ENCODE measurements around the gene PATJ. TPM values are rescaled to one million over a fixed set of nuclear protein-coding genes. Genes with fewer than 3 reads are reported as not detected.

PATJ gene
- total and polyA plus RNA-seq, 3 donors from 2014 or later = 12.9 to 44.5 (median 21.6) TPM

DNA sequence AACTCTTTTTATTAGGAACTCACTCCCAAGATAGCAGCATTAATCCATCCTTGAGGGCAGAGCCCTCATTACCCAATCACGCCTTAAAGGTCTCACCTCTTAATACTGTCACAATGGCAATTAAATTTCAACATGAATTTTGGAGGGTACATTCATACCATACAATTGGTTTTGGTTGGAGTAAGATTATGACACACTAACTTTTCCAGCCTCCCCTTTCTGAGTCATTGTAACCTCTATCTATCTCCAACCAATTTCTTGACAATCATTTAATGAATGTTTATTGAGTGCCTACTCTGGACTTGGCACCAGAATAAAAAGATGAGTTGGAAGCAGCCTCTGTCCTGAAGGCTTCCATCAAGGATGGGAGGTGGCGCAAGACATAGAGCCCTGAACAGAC is 358.2 kb downstream of the PATJ start:
- no peak overlapping the region for H3K4me3 ChIP-seq
- H3K4me1 ChIP-seq = no peaks in the 10 kb centered on the region
- no peaks in the 10 kb centered on the region for H3K9me3 ChIP-seq
- no peaks in the 10 kb centered on the region for H3K27me3 ChIP-seq
- no peak for TF ChIP-seq POLR2A (IDR thresholded peaks at IDR 0.05)
- TF ChIP-seq, protein P1, sequence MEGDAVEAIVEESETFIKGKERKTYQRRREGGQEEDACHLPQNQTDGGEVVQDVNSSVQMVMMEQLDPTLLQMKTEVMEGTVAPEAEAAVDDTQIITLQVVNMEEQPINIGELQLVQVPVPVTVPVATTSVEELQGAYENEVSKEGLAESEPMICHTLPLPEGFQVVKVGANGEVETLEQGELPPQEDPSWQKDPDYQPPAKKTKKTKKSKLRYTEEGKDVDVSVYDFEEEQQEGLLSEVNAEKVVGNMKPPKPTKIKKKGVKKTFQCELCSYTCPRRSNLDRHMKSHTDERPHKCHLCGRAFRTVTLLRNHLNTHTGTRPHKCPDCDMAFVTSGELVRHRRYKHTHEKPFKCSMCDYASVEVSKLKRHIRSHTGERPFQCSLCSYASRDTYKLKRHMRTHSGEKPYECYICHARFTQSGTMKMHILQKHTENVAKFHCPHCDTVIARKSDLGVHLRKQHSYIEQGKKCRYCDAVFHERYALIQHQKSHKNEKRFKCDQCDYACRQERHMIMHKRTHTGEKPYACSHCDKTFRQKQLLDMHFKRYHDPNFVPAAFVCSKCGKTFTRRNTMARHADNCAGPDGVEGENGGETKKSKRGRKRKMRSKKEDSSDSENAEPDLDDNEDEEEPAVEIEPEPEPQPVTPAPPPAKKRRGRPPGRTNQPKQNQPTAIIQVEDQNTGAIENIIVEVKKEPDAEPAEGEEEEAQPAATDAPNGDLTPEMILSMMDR (IDR thresholded peaks at IDR 0.05) = no peak
- no peak for DNase-seq
- H3K36me3 ChIP-seq (ENCODE audit: low read depth, missing control alignments) = no peaks in the 10 kb centered on the region
- intact Hi-C loops (cut with DNase I; ENCODE audit: low total_unique reads) = no loop called here
- no peak overlapping the region for H3K27ac ChIP-seq
- WGBS, 2 donors = 98 to 100% methylated on average over 2 of the region's 2 CpGs

DNA sequence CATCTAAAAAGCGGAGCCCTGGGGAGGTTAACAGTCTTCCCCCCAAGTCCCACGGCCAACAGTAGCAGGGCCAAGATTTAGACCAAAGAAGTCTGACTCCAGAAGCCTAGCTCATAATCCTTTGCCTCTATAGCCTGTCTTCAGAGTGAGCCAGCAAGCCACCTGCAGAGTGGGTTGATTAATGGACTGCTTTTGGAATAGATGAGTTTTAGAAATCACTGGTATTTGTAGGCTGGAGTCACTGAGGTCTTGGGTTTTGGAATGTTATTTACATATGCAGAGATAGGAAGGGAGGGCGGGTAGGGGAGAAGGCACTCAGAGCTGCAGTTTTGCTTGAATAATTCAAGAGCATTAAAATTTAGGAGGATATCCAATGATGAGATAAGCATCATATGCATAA is 361.6 kb downstream of the PATJ start:
- 84 to 93% methylated on average over 3 of the region's 3 CpGs for WGBS, 2 donors
- TF ChIP-seq, protein P1 (IDR thresholded peaks at IDR 0.05) = no peak
- TF ChIP-seq POLR2A (IDR thresholded peaks at IDR 0.05) = no peak
- DNase-seq = no peak
- Histone ChIP-seq H3K36me3 (ENCODE audit: low read depth, missing control alignments) (no peaks in the 10 kb centered on the region), H3K27ac (no peak overlapping the region), H3K4me3 (no peak overlapping the region), H3K4me1 (no peaks in the 10 kb centered on the region), H3K27me3 (no peaks in the 10 kb centered on the region), H3K9me3 (no peaks in the 10 kb centered on the region)
- intact Hi-C loops (cut with DNase I; ENCODE audit: low total_unique reads) = no loop called here

DNA sequence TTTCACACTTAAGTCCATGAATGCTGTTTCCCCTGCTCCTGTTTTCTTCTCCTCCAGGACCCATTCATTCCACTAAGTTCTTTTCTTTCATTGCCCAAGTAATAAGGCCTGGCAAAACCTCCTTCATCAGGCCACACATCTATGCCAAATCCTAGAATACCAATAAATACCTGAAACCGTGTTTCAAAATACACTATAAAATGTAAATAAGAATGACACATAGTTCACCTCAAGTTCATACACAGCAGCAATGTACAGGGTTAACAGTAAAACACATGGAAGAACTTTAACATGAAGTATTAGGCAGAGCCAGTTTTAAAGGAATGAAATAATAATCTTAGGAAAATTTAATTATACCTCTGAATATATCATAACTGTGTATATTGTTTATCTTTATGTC is 365.6 kb downstream of the PATJ start:
- no peaks in the 10 kb centered on the region for H3K4me1 ChIP-seq
- TF ChIP-seq POLR2A (IDR thresholded peaks at IDR 0.05) = no peak
- TF ChIP-seq, protein P1 (IDR thresholded peaks at IDR 0.05) = no peak
- H3K27me3 ChIP-seq = no peaks in the 10 kb centered on the region
- 74 to 87% methylated on average over 1 of the region's 1 CpG for WGBS, 2 donors
- H3K36me3 ChIP-seq (ENCODE audit: low read depth, missing control alignments) = no peaks in the 10 kb centered on the region
- no peak overlapping the region for H3K4me3 ChIP-seq
- no peaks in the 10 kb centered on the region for H3K9me3 ChIP-seq
- intact Hi-C loops (cut with DNase I; ENCODE audit: low total_unique reads) = no loop called here
- DNase-seq = no peak
- H3K27ac ChIP-seq = no peak overlapping the region

DNA sequence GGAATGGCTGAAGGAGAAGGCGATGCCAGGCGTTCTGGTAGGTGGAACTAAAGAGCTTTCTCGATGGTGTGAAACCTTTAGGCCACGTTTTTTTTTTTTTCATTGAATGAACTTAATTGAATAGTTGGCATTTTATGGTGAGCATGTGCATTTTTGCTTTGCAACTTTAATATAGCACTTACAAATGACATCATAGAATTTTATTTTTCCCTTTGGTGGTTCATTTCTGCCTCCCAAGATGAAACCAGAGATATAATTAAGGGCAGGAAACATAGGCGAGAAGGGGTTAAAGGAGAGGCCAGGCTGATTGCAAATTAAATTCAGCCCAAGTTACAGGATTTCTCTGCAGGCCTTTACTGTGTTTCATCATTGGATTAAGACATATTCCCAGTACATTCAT is 366.8 kb downstream of the PATJ start:
- intact Hi-C loops (cut with DNase I; ENCODE audit: low total_unique reads) = no loop called here
- Histone ChIP-seq H3K27me3 (no peaks in the 10 kb centered on the region), H3K4me1 (no peaks in the 10 kb centered on the region), H3K4me3 (no peak overlapping the region), H3K27ac (no peak overlapping the region), H3K36me3 (ENCODE audit: low read depth, missing control alignments) (no peaks in the 10 kb centered on the region), H3K9me3 (no peaks in the 10 kb centered on the region)
- no peak for DNase-seq
- WGBS, 2 donors = 92 to 94% methylated on average over 5 of the region's 5 CpGs
- TF ChIP-seq, protein P1 (IDR thresholded peaks at IDR 0.05) = no peak
- no peak for TF ChIP-seq POLR2A (IDR thresholded peaks at IDR 0.05)

DNA sequence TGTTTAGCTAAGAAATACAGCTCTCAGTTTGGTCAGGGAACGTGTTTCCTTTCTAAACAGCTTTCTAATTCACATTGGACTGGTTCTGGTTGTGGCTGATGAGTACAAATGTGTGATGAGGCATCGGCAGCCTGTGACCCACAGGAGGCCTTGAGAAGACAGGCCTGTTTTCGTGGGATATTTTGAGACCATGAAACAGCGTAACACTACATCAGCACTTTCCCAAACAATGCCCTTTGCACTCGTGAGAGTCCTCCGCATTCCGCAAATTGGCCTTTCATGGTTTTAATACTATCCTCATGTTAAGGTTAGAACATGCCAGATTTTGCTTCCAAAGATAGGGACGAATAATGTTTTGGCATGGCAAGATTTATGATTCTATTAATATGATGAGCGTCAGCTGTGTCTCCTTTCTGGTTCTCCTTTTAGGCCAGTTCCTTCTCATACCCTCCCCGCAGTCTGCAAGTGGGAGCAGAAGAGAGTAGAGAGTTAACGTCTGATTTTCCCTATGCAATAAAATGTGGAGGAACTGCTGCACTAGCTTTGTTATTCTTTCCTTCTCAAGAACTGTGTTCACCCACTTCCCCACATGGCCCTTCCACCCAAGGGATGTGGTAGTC is 368.0 kb downstream of the PATJ start:
- H3K36me3 ChIP-seq (ENCODE audit: low read depth, missing control alignments) = no peaks in the 10 kb centered on the region
- no peak overlapping the region for H3K4me3 ChIP-seq
- TF ChIP-seq, protein P1 (IDR thresholded peaks at IDR 0.05) = no peak
- no peak for TF ChIP-seq POLR2A (IDR thresholded peaks at IDR 0.05)
- no peaks in the 10 kb centered on the region for H3K27me3 ChIP-seq
- DNase-seq = no peak
- 70 to 78% methylated on average over 11 of the region's 11 CpGs for WGBS, 2 donors
- no peak overlapping the region for H3K27ac ChIP-seq
- intact Hi-C loops (cut with DNase I; ENCODE audit: low total_unique reads) = no loop called here
- H3K9me3 ChIP-seq = no peaks in the 10 kb centered on the region
- H3K4me1 ChIP-seq = no peaks in the 10 kb centered on the region

All from testis (tissue), 3 donors.